Skeletal muscle tissue (tissue), 5 donors: ENCODE data around the gene TRIM73. TPM values are rescaled to one million over a fixed set of nuclear protein-coding genes. Genes with fewer than 3 reads are reported as not detected.
"Not testable (repeated sequence)": the region's sequence is repeated elsewhere in the genome, so short reads cannot be mapped to it uniquely, and the experiment has no call there.

Experiments
- H3K27ac ChIP-seq: one replicate; pipeline ENCODE4 v1.7.0; 2013; ENCODE audit warnings: mild to moderate bottlenecking, low read depth, low read length, inconsistent platforms
- H3K27me3 ChIP-seq, 3 donors: one replicate each; pipeline ENCODE4 v1.7.0; 2013; ENCODE audit warnings: low read length in 3 of 3; ENCODE audit not compliant: control insufficient read depth in 3 of 3, insufficient read depth in 3 of 3
- H3K36me3 ChIP-seq, 3 donors: one replicate each; pipeline ENCODE4 v1.7.0; 2013; ENCODE audit warnings: low read length in 3 of 3; ENCODE audit not compliant: control insufficient read depth in 3 of 3, insufficient read depth in 3 of 3
- H3K4me1 ChIP-seq, 3 donors: one replicate each; pipeline ENCODE4 v1.7.0; 2013; ENCODE audit warnings: low read length in 3 of 3, mild to moderate bottlenecking in 3 of 3; ENCODE audit not compliant: control insufficient read depth in 3 of 3, insufficient read depth in 3 of 3
- H3K4me3 ChIP-seq, 3 donors: one replicate each; pipeline ENCODE4 v1.7.0; 2013; ENCODE audit warnings: low read length in 3 of 3
- H3K9ac ChIP-seq, 3 donors: one replicate each; pipeline ENCODE4 v1.7.0; 2013; ENCODE audit warnings: low read length in 3 of 3, mild to moderate bottlenecking in 3 of 3, moderate library complexity in 2 of 3, low read depth in 1 of 3
- H3K9me3 ChIP-seq, 3 donors: one replicate each; pipeline ENCODE4 v1.7.0; 2013; ENCODE audit warnings: low read length in 3 of 3; ENCODE audit not compliant: control insufficient read depth in 3 of 3
- small RNA-seq: library from RNA; depleted of rRNA; stranded (forward); fragments of <200 nt; gene quantifications from one replicate; pipeline ENCODE3, GENCODE V24; 2014
- total RNA-seq: library from RNA; depleted of rRNA; stranded (reverse); fragments of >200 nt; gene quantifications from one replicate; pipeline ENCODE4 v1.2.3, GENCODE V29; 2014
- donor health status: Osteomylitis.

The TRIM73 gene
- total RNA-seq, 1 donor from 2014 or later, result 2.6 TPM

- Histone ChIP-seq H3K9ac (peak overlapping the region; percentile 68 to 81 (median 80)), H3K27ac (peak overlapping the region; percentile 81), H3K4me3 (peak overlapping the region; percentile 61 to 77 (median 72)), H3K36me3 (peaks cover 13 to 25% (median 19%) of the 10 kb centered on the region in 3 donors)
- H3K9me3 ChIP-seq, H3K27me3 ChIP-seq, H3K4me1 ChIP-seq: not testable (repeated sequence)
Measured at GRCh38 chr7:75442465-75443111, 47.2 kb downstream of the TRIM73 start.

- not testable (repeated sequence) for H3K4me1 ChIP-seq, H3K27me3 ChIP-seq, H3K27ac ChIP-seq, H3K36me3 ChIP-seq, H3K4me3 ChIP-seq, H3K9ac ChIP-seq, H3K9me3 ChIP-seq
Measured at GRCh38 chr7:75449946-75450345, 54.5 kb downstream of the TRIM73 start.

DNA sequence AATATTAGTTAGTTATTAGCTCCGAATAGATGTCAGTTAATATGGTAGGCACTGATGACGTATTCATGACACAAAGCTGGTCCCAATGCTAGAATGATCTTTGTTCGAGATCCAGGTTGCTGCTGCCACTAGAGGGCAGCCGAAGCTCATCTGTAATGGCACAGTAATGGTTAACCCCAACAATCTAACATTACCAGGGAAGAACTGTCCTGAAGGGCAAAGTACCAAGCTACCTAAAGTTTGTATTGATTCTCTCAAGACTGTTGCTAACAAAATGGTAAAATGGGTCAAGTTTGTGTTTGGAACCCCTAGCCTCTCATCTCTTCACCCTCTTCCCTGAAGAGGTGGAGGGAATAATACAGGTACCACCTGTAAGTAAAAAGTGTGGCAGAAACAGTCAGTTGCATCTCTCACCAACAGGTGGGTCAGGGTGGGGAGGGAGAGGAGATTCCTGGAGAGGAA is 57.1 kb downstream of the TRIM73 start:
- not testable (repeated sequence) for H3K27me3 ChIP-seq, H3K9ac ChIP-seq

More for the DNA sequence above, 57.1 kb downstream of the TRIM73 start:
- not testable (repeated sequence) for H3K9me3 ChIP-seq, H3K4me1 ChIP-seq, H3K36me3 ChIP-seq, H3K27ac ChIP-seq, H3K4me3 ChIP-seq

Small RNA genes lying within 50 kb of the gene (small RNA-seq; reads per million reads assigned to genes)
- gene RF00019, result not detected

Other genes with a start within 250 kb of the TRIM73 start
- 9.4 TPM for gene POM121C, start 90.7 kb downstream of the TRIM73 start, total RNA-seq
- not detected for gene SPDYE5, start 96.7 kb downstream of the TRIM73 start, total RNA-seq